ENCODE data around the gene KRT35.

DNA sequence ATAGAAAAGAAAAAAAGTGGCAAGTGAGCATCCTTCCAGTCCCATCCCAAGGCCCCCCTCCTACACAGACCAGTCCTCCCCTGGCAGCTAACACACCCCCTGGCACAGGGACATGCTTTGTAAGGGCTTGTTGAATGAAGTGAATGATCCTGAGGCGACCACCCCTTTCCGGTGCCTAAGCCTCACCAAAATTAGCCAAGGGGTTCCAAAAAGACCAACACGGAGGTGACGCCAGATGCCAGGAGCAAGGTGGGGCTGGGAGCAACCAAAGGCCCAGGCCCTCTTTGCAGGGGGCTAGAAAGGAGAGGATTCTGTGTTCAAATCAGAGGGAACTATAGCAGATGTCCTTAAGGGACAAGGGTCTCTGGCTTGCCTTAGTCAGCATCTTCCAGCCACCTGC, 5.5 kb downstream of the KRT35 start:
- no peak for TF ChIP-seq POLR2A (IDR thresholded peaks at IDR 0.05)
- TF ChIP-seq, protein P1, sequence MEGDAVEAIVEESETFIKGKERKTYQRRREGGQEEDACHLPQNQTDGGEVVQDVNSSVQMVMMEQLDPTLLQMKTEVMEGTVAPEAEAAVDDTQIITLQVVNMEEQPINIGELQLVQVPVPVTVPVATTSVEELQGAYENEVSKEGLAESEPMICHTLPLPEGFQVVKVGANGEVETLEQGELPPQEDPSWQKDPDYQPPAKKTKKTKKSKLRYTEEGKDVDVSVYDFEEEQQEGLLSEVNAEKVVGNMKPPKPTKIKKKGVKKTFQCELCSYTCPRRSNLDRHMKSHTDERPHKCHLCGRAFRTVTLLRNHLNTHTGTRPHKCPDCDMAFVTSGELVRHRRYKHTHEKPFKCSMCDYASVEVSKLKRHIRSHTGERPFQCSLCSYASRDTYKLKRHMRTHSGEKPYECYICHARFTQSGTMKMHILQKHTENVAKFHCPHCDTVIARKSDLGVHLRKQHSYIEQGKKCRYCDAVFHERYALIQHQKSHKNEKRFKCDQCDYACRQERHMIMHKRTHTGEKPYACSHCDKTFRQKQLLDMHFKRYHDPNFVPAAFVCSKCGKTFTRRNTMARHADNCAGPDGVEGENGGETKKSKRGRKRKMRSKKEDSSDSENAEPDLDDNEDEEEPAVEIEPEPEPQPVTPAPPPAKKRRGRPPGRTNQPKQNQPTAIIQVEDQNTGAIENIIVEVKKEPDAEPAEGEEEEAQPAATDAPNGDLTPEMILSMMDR (IDR thresholded peaks at IDR 0.05) = no peak
